Astrocyte (in vitro differentiated cells and primary cell): Measurements from ENCODE around the gene HYDIN.

Experiments used
- EZH2 ChIP-seq: IDR thresholded peaks from 2 replicates; pipeline ENCODE4 v1.6.1; 2012; ENCODE audit warnings: mild to moderate bottlenecking, low read length, inconsistent platforms; ENCODE audit not compliant: insufficient read depth
- TF ChIP-seq, protein P1 (sequence below): IDR thresholded peaks from 2 replicates; pipeline ENCODE4 v1.5.1; 2011; ENCODE audit warnings: low read depth, mild to moderate bottlenecking, inconsistent platforms, low read length, moderate library complexity; ENCODE audit not compliant: insufficient read depth

DNA sequence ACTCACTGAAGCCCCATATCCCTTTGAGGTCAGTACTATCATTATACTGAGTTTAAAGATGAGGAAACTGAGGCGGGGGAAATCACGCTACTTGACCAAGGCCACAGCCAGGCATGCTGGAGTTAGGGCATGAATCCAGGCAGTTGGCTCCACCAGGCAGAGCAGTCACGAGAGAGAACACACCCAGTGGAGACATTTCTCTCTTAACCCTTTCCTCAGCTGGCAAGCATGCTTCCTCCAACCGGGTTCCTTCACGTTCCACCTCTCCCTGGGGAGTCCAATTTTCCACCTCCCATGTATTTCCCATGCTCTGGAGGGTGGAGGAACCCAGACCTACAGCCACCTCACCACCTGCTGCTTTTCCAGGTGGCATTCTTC lies 462.3 kb downstream of the HYDIN start:
- TF ChIP-seq, protein P1, sequence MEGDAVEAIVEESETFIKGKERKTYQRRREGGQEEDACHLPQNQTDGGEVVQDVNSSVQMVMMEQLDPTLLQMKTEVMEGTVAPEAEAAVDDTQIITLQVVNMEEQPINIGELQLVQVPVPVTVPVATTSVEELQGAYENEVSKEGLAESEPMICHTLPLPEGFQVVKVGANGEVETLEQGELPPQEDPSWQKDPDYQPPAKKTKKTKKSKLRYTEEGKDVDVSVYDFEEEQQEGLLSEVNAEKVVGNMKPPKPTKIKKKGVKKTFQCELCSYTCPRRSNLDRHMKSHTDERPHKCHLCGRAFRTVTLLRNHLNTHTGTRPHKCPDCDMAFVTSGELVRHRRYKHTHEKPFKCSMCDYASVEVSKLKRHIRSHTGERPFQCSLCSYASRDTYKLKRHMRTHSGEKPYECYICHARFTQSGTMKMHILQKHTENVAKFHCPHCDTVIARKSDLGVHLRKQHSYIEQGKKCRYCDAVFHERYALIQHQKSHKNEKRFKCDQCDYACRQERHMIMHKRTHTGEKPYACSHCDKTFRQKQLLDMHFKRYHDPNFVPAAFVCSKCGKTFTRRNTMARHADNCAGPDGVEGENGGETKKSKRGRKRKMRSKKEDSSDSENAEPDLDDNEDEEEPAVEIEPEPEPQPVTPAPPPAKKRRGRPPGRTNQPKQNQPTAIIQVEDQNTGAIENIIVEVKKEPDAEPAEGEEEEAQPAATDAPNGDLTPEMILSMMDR: no peak
- TF ChIP-seq EZH2: no peak
